Gastrocnemius medialis (tissue), 4 donors: ENCODE measurements around the gene CFI. TPM values are rescaled to one million over a fixed set of nuclear protein-coding genes. Genes with fewer than 3 reads are reported as not detected.

Source experiments
- ATAC-seq, 2 donors: fragments of 150-250 bp; one replicate each; pipeline ENCODE4 v1.9.1; 2016
- DNase-seq, 2 donors: peaks; one replicate each; pipeline ENCODE4 v3.0.0-alpha.2; 2019
- H3K27ac ChIP-seq, 4 donors: fragments of 200-600 bp; sonication (generic); 1 replicate in 1 of 4; 2 replicates in 3 of 4; pipeline ENCODE4 v1.5.1; 2016 to 2018; ENCODE audit warnings: mild to moderate bottlenecking in 2 of 4, moderate library complexity in 1 of 4
- H3K27me3 ChIP-seq, 3 donors: fragments of 200-600 bp; sonication (generic) in 2 of 3; 1 replicate in 1 of 3; 2 replicates in 2 of 3; pipeline versions ENCODE4 v1.5.1 to v1.6.0; 2016 to 2019; ENCODE audit warnings: mild to moderate bottlenecking in 1 of 3, moderate library complexity in 1 of 3
- H3K36me3 ChIP-seq, 2 donors: fragments of 200-600 bp; sonication (generic) in 1 of 2; one replicate each; pipeline ENCODE4 v1.5.1; 2017 to 2018
- H3K4me1 ChIP-seq, 2 donors: fragments of 200-600 bp; sonication (generic) in 1 of 2; one replicate each; pipeline ENCODE4 v1.5.1; 2016 to 2017; ENCODE audit warnings: mild to moderate bottlenecking in 2 of 2
- H3K4me3 ChIP-seq, 4 donors: fragments of 200-600 bp; sonication (generic) in 3 of 4; 1 replicate in 1 of 4; 2 replicates in 3 of 4; pipeline ENCODE4 v1.5.1; 2016 to 2019; ENCODE audit warnings: mild to moderate bottlenecking in 2 of 4
- H3K9me3 ChIP-seq, 3 donors: fragments of 200-600 bp; sonication (generic) in 2 of 3; 1 replicate in 1 of 3; 2 replicates in 2 of 3; pipeline ENCODE4 v1.5.1; 2016 to 2019
- POLR2A ChIP-seq, 2 donors: fragments of 450-650 bp; IDR thresholded peaks; one replicate each; pipeline ENCODE4 v1.6.1; 2017; ENCODE audit warnings: antibody characterized with exemption in 2 of 2, mild to moderate bottlenecking in 2 of 2, moderate library complexity in 2 of 2
- in situ Hi-C, 4 donors: fragments of 200-750 bp; cut with MboI; loops; one replicate each; pipeline versions ENCODE4 v1.15.0 to v1.8.0; 2017; ENCODE audit warnings: low sequenced_read_pairs in 4 of 4
- intact Hi-C: fragments of 100-400 bp; cut with DNase I; formaldehyde crosslinking; loops from one replicate; pipeline ENCODE4 v1.15.1; 2023; ENCODE audit warnings: low total_unique reads
- total RNA-seq, 4 donors: library from RNA; depleted of rRNA; stranded (reverse); fragments of >200 nt; gene quantifications; one replicate each; pipeline versions ENCODE4 v1.1.0 to v1.2.3, GENCODE V29; 2016
- TF ChIP-seq, protein P1 (sequence below), 5 experiments: fragments of 450-650 bp in 3 of 5; fragments of 200-600 bp in 2 of 5; sonication (generic) in 2 of 5; IDR thresholded peaks in 4 of 5; conservative IDR thresholded peaks in 1 of 5; 1 replicate in 4 of 5; 2 replicates in 1 of 5; pipeline ENCODE4 v1.5.1; 2016 to 2019; ENCODE audit warnings: antibody characterized with exemption in 5 of 5, mild to moderate bottlenecking in 3 of 5, moderate library complexity in 3 of 5

Gene CFI
- total RNA-seq, 4 donors from 2014 or later, result 1.1 to 3.7 (median 3.3) TPM

- H3K9me3 ChIP-seq, result no peaks in the 10 kb centered on the region
- in situ Hi-C loops, result loop anchor here in 3 of 4 donors (10.0 to 25.0 kb wide), 4 partner anchors 104 to 284 kb away; partner anchors contain the start of genes SEC24B (in 2 of the 3), CFI (in 1 of the 3) and GAR1 (in 1 of the 3)
- no peak for DNase-seq
- H3K36me3 ChIP-seq, result peaks cover 0 to 3% of the 10 kb centered on the region in 2 donors
- no peaks in the 10 kb centered on the region for H3K4me1 ChIP-seq
- no peak overlapping the region for H3K27ac ChIP-seq
- no peak for ATAC-seq
- intact Hi-C loops, result loop anchor here (10.0 kb wide), 1 partner anchor 486 kb away; the partner anchor contains the start of gene ELOVL6
- no peaks in the 10 kb centered on the region for H3K27me3 ChIP-seq
- H3K4me3 ChIP-seq, result no peak overlapping the region
- no peak for TF ChIP-seq POLR2A (IDR thresholded peaks at IDR 0.05)
- TF ChIP-seq, protein P1, sequence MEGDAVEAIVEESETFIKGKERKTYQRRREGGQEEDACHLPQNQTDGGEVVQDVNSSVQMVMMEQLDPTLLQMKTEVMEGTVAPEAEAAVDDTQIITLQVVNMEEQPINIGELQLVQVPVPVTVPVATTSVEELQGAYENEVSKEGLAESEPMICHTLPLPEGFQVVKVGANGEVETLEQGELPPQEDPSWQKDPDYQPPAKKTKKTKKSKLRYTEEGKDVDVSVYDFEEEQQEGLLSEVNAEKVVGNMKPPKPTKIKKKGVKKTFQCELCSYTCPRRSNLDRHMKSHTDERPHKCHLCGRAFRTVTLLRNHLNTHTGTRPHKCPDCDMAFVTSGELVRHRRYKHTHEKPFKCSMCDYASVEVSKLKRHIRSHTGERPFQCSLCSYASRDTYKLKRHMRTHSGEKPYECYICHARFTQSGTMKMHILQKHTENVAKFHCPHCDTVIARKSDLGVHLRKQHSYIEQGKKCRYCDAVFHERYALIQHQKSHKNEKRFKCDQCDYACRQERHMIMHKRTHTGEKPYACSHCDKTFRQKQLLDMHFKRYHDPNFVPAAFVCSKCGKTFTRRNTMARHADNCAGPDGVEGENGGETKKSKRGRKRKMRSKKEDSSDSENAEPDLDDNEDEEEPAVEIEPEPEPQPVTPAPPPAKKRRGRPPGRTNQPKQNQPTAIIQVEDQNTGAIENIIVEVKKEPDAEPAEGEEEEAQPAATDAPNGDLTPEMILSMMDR (IDR thresholded peaks at IDR 0.05 in 4 of 5, conservative IDR thresholded peaks at IDR 0.05 in 1 of 5), result no peak
Measured at GRCh38 chr4:109708435-109708834, 93.4 kb downstream of the CFI start.

DNA sequence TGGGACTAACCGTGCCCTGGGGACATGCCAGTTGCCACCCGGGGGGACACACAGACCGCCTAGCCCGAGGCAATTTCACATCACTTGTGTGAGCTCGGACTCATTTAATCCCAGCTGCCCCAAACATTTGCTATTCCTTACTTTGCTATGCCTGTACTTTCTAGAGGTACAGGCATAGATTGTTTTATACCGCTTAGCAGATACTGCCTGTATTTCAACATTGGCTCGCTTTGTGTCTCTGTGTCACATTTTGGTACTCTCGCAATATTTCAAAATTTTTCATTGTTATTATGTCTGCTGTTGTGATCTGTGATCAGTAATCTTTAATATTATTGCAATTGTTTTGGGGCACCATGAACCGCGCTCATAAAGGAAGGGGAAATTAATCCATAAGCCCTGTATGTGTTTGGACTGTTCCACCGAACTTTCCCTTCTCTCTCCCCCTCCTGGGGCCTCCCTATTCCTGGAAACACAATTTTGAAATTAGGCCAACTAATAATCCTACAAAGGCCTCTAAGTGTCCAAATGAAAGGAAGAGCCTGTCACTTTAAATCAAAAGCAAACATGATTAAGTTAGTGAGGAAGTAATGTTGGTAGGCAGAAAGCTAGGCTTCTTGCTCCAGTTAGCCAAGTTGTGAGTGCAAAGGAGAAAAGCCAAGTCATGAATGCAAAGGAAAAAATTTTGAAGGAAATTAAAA lies 98.0 kb downstream of the CFI start:
- ATAC-seq (no peak), DNase-seq (no peak)
- no peak for TF ChIP-seq POLR2A (IDR thresholded peaks at IDR 0.05)
- TF ChIP-seq, protein P1 (IDR thresholded peaks at IDR 0.05 in 4 of 5, conservative IDR thresholded peaks at IDR 0.05 in 1 of 5), result no peak
- H3K27ac ChIP-seq, result peak overlapping the region; percentile 76 to 82 (median 78)
- no peaks in the 10 kb centered on the region for H3K9me3 ChIP-seq
- H3K27me3 ChIP-seq, result no peaks in the 10 kb centered on the region
- H3K36me3 ChIP-seq, result no peaks in the 10 kb centered on the region
- peak overlapping the region; percentile 79 to 92 (median 82) for H3K4me3 ChIP-seq
- intact Hi-C loops (loop anchor here (1.0 to 10.0 kb wide), 7 partner anchors 26 to 491 kb away; partner anchors contain the start of genes ELOVL6, GAR1, PLA2G12A and SEC24B), in situ Hi-C loops (loop anchor here in 3 of 4 donors (10.0 to 25.0 kb wide), 4 partner anchors 108 to 279 kb away; partner anchors contain the start of genes SEC24B (in 2 of the 3), CFI (in 1 of the 3) and GAR1 (in 1 of the 3))
- H3K4me1 ChIP-seq, result peaks cover 8 to 13% of the 10 kb centered on the region in 2 donors

GRCh38 chr4:109702950-109703663 lies 98.7 kb downstream of the CFI start, which contains the start of gene CASP6:
Gene CASP6 (minus strand): TSS chr4:109703445. CDS start chr4:109703395, 50 bp downstream.
- no peaks in the 10 kb centered on the region for H3K9me3 ChIP-seq
- peaks cover 8 to 13% of the 10 kb centered on the region in 2 donors for H3K4me1 ChIP-seq
- H3K4me3 ChIP-seq, result peak within 1 kb of the TSS; percentile 79 to 92 (median 82)
- peak within 1 kb of the TSS; percentile 76 to 82 (median 78) for H3K27ac ChIP-seq
- H3K27me3 ChIP-seq, result no peaks in the 10 kb centered on the region
- peak; percentile 10 to 27 for TF ChIP-seq POLR2A (IDR thresholded peaks at IDR 0.05)
- TF ChIP-seq, protein P1 (IDR thresholded peaks at IDR 0.05 in 4 of 5, conservative IDR thresholded peaks at IDR 0.05 in 1 of 5), result peak; percentile 50 to 81 (median 78)
- peak; percentile 63 to 74 for DNase-seq
- H3K36me3 ChIP-seq, result no peaks in the 10 kb centered on the region
- intact Hi-C loops (loop anchor here (1.0 to 10.0 kb wide), 7 partner anchors 27 to 492 kb away; partner anchors contain the start of genes ELOVL6, GAR1, PLA2G12A and SEC24B), in situ Hi-C loops (loop anchor here in 3 of 4 donors (10.0 to 25.0 kb wide), 4 partner anchors 109 to 278 kb away; partner anchors contain the start of genes SEC24B (in 2 of the 3), CFI (in 1 of the 3) and GAR1 (in 1 of the 3))
- peak; percentile 90 to 91 for ATAC-seq
